Heart left ventricle (tissue), 16 donors: ENCODE data around the gene SMPD2. TPM values are rescaled to one million over a fixed set of nuclear protein-coding genes. Genes with fewer than 3 reads are reported as not detected.
A peak's percentile ranks its signal among the peaks of the same experiment; 100 is the strongest.

Experiments
- ATAC-seq, 4 donors: fragments of 200-7000 bp; cut with Tn5 transposase; one replicate each; pipeline ENCODE4 v1.9.1; 2020 to 2022; ENCODE audit warnings: moderate library complexity in 4 of 4, mild to moderate bottlenecking in 3 of 4, moderate number of reproducible peaks in 1 of 4
- DNase-seq, 5 donors: peaks; one replicate each; pipeline ENCODE4 v3.0.0-alpha.2; 2020
- H3K27ac ChIP-seq, 12 donors: fragments of 200-600 bp; sonication (generic) in 4 of 12; one replicate each; pipeline versions ENCODE4 v1.5.0 to v1.8.0; 2016 to 2022; ENCODE audit warnings: mild to moderate bottlenecking in 2 of 12
- H3K27me3 ChIP-seq, 9 donors: fragments of 200-600 bp; sonication (generic) in 2 of 9; one replicate each; pipeline versions ENCODE4 v1.5.1 to v1.8.0; 2016 to 2022; ENCODE audit warnings: mild to moderate bottlenecking in 3 of 9
- H3K36me3 ChIP-seq, 9 donors: fragments of 200-600 bp; sonication (generic) in 2 of 9; one replicate each; pipeline versions ENCODE4 v1.5.0 to v1.8.0; 2018 to 2022; ENCODE audit warnings: mild to moderate bottlenecking in 2 of 9
- H3K4me1 ChIP-seq, 12 donors: fragments of 200-600 bp; sonication (generic) in 4 of 12; one replicate each; pipeline versions ENCODE4 v1.5.0 to v1.8.0; 2016 to 2022; ENCODE audit warnings: mild to moderate bottlenecking in 3 of 12
- H3K4me3 ChIP-seq, 12 donors: fragments of 200-600 bp; sonication (generic) in 4 of 12; one replicate each; pipeline versions ENCODE4 v1.5.0 to v1.8.0; 2017 to 2022; ENCODE audit warnings: mild to moderate bottlenecking in 9 of 12, moderate library complexity in 4 of 12
- H3K9me3 ChIP-seq, 12 donors: fragments of 200-600 bp; sonication (generic) in 4 of 12; one replicate each; pipeline versions ENCODE4 v1.5.0 to v1.8.0; 2016 to 2022; ENCODE audit warnings: mild to moderate bottlenecking in 1 of 12
- POLR2A ChIP-seq, 2 donors: fragments of 450-650 bp; IDR thresholded peaks; one replicate each; pipeline ENCODE4 v1.6.1; 2017; ENCODE audit warnings: antibody characterized with exemption in 2 of 2, mild to moderate bottlenecking in 2 of 2, moderate library complexity in 2 of 2
- WGBS, 4 donors: extraction: QIAGEN DNeasy Blood & Tissue Kit in 2 of 4; methylation state at CpG; one replicate each; pipeline versions ENCODE4 v1.1.5 to v1.1.7; 2013 to 2018; 5-methylcytosine and 5-hydroxymethylcytosine counted together
- intact Hi-C, 10 donors: fragments of 100-400 bp; cut with DNase I; formaldehyde crosslinking; loops; one replicate each; pipeline versions ENCODE4 v1.11.1 to v1.14.2; 2022
- polyA plus RNA-seq, 2 donors: library from polyadenylated mRNA; stranded (reverse); fragments of 200-250 nt; gene quantifications; one replicate each; pipeline ENCODE4 v1.2.3, GENCODE V29; 2013
- total RNA-seq, 9 donors: library from RNA; depleted of rRNA in 2 of 9; stranded (reverse); fragments of >200 nt in 2 of 9; fragmentation: NEBNext Ultra II Directional in 3 of 9; extraction: Animal tissue kit (Norgen Biotek cat#: 25700) in 3 of 9; gene quantifications; one replicate each; pipeline versions ENCODE4 v1.1.0 to v1.2.4, GENCODE V29; 2016 to 2023
- TF ChIP-seq, protein P1 (sequence below), 12 donors: fragments of 200-600 bp; sonication (generic) in 4 of 12; IDR thresholded peaks; one replicate each; pipeline versions ENCODE4 v1.5.0 to v1.8.0; 2018 to 2022; ENCODE audit warnings: antibody characterized with exemption in 12 of 12, mild to moderate bottlenecking in 5 of 12
- donor health status: ischemic (EF 13 %, LVEDD 7.1; RV severe dilation, severe dysfunction).
- donor health status: healthy with polysubstance abuse.
- donor health status: DM: no; HTN: yes; CAD: no.
- donor health status: DM: no; HTN: no; CAD: no.
- donor health status: ischemic (EF 25% LVEDD 6.9; RV normal size, moderate dysfunction).
- donor health status: ischemic (EF 25% LVEDD 5.7; RV mildly dilated, moderate dysfunction).
- donor health status: healthy.
- donor health status: DM: yes; HTN: yes; CAD: no.
- donor health status: ischemic (EF 35%, LVEDD 5.7; RV mildly dilated, moderate dysfunction).
- donor health status: nonischemic (EF 11% LVEDD 7.7; RV severe dilation, severe dysfunction).
- donor health status: DM: yes; HTN: yes; CAD: no.
- donor health status: PGD.
- donor health status: ischemic (EF 29% LVEDD 5.4; RV normal size, mild dysfunction).
- donor health status: nonischemic (EF 23%, LVEDD 6.1; RV moderate dilation, normal function).

Gene SMPD2
- total and polyA plus RNA-seq, 11 donors, result 2.0 to 9.6 (median 4.2) TPM

DNA sequence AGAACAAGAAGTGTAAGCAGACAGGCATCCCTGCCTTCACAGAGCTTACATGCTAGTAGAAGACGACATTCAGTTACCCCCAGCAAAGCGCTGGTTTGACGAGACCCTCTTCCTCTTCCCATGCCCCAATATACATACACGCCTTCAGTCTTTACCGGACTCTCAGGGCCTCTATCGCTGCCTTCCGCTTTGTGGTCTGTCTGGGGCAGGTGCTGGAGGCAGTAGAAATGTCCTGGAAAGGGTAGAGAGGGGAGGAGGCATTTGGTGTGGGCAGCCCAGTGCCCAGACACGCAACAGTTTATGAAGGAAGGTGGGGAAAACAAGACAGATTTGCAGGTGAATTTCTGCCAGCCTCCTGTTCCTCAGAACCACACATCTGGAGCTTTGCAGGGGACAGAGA is 6.0 kb downstream of the SMPD2 start:
- Histone ChIP-seq H3K27ac (no peak overlapping the region), H3K36me3 (peaks cover 0 to 46% (median 19%) of the 10 kb centered on the region in 9 donors), H3K4me3 (no peak overlapping the region), H3K27me3 (no peaks in the 10 kb centered on the region), H3K4me1 (peaks cover 0 to 20% (median 7%) of the 10 kb centered on the region in 12 donors), H3K9me3 (no peaks in the 10 kb centered on the region)
- intact Hi-C loops, result no loop called here
- DNase-seq, result no peak
- WGBS, 4 donors, result 83 to 95% (median 89%) methylated on average over 8 of the region's 8 CpGs
- no peak for TF ChIP-seq POLR2A (IDR thresholded peaks at IDR 0.05)
- TF ChIP-seq, protein P1, sequence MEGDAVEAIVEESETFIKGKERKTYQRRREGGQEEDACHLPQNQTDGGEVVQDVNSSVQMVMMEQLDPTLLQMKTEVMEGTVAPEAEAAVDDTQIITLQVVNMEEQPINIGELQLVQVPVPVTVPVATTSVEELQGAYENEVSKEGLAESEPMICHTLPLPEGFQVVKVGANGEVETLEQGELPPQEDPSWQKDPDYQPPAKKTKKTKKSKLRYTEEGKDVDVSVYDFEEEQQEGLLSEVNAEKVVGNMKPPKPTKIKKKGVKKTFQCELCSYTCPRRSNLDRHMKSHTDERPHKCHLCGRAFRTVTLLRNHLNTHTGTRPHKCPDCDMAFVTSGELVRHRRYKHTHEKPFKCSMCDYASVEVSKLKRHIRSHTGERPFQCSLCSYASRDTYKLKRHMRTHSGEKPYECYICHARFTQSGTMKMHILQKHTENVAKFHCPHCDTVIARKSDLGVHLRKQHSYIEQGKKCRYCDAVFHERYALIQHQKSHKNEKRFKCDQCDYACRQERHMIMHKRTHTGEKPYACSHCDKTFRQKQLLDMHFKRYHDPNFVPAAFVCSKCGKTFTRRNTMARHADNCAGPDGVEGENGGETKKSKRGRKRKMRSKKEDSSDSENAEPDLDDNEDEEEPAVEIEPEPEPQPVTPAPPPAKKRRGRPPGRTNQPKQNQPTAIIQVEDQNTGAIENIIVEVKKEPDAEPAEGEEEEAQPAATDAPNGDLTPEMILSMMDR (IDR thresholded peaks at IDR 0.05), result no peak
- no peak for ATAC-seq

DNA sequence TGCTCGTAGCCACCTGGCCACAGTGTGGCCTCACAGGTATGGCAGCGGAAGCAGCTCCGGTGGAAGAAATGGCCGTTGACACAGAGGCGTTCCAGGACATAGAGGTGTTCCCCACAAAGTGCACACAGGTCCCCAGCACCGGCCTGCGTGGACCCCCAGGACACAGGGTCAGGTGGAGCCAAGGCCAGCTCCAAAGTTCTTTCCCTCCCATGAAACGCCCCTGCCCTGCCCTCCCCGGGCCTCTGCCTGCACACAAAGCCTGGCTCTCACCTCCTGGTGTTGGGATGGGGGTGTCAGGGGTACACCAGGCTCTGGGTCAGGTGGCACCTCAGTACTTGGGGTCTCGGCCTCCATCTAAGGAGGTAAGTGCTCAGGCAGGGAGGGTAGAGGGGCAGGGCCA is 6.6 kb downstream of the SMPD2 start:
- ATAC-seq (no peak), DNase-seq (no peak)
- Histone ChIP-seq H3K36me3 (peaks cover 0 to 47% (median 21%) of the 10 kb centered on the region in 9 donors), H3K27ac (no peak overlapping the region), H3K9me3 (no peaks in the 10 kb centered on the region), H3K27me3 (no peaks in the 10 kb centered on the region), H3K4me3 (no peak overlapping the region), H3K4me1 (peaks cover 0 to 14% (median 1%) of the 10 kb centered on the region in 12 donors)
- whole genome bisulfite sequencing, 4 donors, result 85 to 94% (median 91%) methylated on average over 10 of the region's 10 CpGs
- intact Hi-C loops, result no loop called here
- TF ChIP-seq, protein P1 (IDR thresholded peaks at IDR 0.05), result no peak
- TF ChIP-seq POLR2A (IDR thresholded peaks at IDR 0.05), result no peak

DNA sequence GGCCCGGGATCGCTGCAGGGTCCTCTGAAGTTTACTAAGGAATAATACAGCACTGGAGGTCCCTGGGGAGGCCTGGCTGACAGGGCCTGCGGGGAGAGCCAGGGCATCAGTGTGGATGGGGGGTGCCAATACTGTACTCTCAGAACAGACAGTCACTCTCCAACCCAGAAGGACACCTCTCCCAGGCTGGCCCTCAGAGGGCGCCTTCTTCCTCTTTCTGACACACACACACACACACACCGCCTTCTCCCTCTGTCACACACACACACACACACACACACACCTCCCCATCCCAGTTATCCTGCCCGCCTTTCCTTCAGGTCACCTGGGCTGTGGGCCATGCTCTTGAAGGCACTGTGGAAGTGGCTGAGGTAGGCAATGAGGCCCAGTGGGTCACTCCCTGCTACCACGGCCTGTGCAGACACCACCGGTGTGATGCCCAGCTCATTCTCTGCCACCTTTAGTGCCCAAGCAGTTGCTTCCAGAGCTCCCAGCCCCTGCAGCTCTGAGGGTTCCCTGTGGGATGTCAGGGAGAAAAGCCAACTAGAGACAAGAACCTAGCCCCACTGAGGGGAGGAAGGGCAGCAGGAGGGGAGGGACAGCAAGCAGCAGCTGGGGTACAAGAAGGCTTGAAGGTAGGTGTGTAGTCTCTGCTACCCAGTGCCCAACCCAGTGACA is 7.5 kb downstream of the SMPD2 start:
- intact Hi-C loops, result no loop called here
- WGBS, 4 donors, result 85 to 92% (median 87%) methylated on average over 7 to 8 of the region's 8 CpGs

DNA sequence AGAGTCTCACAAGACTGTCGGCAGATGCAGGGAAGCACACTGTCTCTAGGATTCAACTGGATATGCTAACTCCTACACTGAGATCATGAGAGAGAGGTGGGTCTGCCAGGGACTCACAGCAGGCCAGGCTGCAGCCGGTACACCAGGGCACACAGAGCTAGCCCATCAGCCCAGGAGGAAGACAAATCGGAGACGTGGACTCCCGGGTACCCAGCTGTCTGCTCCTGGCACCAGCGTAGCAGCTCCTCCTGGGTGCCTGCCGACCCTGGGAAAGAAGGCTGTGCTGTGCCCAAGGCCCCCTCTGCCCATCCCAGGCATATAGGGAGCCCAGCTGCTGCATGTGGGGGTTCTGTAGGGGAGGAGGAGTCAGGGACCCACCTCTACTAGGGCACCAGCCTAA is 8.1 kb downstream of the SMPD2 start:
- H3K36me3 ChIP-seq, result peaks cover 0 to 61% (median 24%) of the 10 kb centered on the region in 9 donors
- 74 to 82% (median 82%) methylated on average over 7 of the region's 7 CpGs for WGBS, 4 donors
- no peak for ATAC-seq

More for the DNA sequence above, 7.5 kb downstream of the SMPD2 start:
- H3K4me3 ChIP-seq, result no peak overlapping the region
- peaks cover 0 to 10% (median 0%) of the 10 kb centered on the region in 12 donors for H3K4me1 ChIP-seq
- no peak overlapping the region for H3K27ac ChIP-seq
- H3K36me3 ChIP-seq, result peaks cover 0 to 56% (median 24%) of the 10 kb centered on the region in 9 donors
- ATAC-seq (peak in 1 of 4 donors; percentile 2), DNase-seq (no peak)
- H3K9me3 ChIP-seq, result no peaks in the 10 kb centered on the region
- no peak for TF ChIP-seq POLR2A (IDR thresholded peaks at IDR 0.05)
- TF ChIP-seq, protein P1 (IDR thresholded peaks at IDR 0.05), result no peak
- no peaks in the 10 kb centered on the region for H3K27me3 ChIP-seq

More for the DNA sequence above, 8.1 kb downstream of the SMPD2 start:
- no peak overlapping the region for H3K27ac ChIP-seq
- no peaks in the 10 kb centered on the region for H3K9me3 ChIP-seq
- no peak for TF ChIP-seq POLR2A (IDR thresholded peaks at IDR 0.05)
- TF ChIP-seq, protein P1 (IDR thresholded peaks at IDR 0.05), result no peak
- intact Hi-C loops, result no loop called here
- H3K4me1 ChIP-seq, result peaks cover 0 to 14% (median 0%) of the 10 kb centered on the region in 12 donors
- no peaks in the 10 kb centered on the region for H3K27me3 ChIP-seq
- H3K4me3 ChIP-seq, result no peak overlapping the region
- DNase-seq, result no peak
